NCI-H1436 treated with DMSO at 0.1 percent for 48 hours (cell line): ENCODE data around the gene NCOA4.
A peak's percentile ranks its signal among the peaks of the same experiment; 100 is the strongest.
"Not testable (repeated sequence)": the region's sequence is repeated elsewhere in the genome, so short reads cannot be mapped to it uniquely, and the experiment has no call there.

Experiments used
- DNase-seq: peaks from one replicate; lab custom pipeline; 2025; lab: John Stamatoyannopoulos, UW

NCOA4 gene

GRCh38 chr10:46052057-46052790 is 21.8 kb upstream of the NCOA4 start:
- DNase-seq, result no peak

DNA sequence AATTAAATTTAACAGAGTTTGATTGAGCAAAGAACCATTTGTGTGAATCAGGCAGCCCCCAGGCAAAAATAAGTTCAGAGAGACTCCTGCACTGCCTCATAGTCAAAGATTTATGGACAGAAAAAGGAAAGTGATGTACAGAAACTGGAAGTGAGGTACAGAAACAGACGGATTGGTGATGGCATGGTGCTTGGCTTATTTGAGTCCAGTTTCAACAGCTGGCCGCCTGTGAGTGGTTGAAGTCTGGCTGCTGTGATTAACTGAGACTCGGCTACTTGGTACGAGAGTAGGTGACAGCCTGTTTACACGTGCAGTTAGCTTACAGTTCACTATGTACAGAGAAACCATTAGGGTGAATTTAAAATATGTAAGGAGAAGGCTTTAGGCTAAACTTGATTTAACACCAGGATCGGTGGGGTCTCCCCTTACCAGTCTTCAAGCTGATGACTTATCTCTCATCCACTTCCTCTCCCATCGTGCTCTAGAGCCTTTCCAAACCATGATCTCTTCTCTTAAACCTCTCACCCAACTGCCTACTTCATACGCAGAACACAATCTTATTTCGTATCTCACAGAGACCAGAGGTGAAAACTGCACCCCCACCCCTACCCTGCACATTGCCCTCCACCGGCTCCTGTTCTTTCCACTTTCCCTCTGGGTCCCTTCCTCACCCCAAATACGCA is 20.7 kb upstream of the NCOA4 start:
- DNase-seq, result no peak

GRCh38 chr10:46049497-46049831 is 19.0 kb upstream of the NCOA4 start:
- DNase-seq, result not testable (repeated sequence)

DNA sequence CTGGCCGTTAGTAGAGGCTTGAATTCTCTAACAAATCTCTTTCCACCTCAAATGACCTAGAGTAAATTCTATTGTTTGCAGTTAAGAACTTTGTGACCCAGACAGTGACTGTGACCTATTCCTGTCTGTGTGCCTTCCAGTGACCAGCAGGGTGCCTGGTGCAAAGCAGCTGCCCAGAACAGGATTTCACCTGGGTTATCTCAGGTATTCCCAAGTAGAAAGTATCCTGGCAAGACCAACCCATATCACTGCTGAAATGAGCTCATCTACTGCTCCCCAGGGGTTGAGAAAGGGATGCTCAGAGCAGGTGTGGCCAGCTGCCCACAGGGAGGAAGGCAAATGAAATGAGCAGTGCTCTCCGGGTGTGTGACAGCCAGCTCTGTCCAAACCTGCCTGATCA is 17.7 kb upstream of the NCOA4 start:
- DNase-seq, result no peak

DNA sequence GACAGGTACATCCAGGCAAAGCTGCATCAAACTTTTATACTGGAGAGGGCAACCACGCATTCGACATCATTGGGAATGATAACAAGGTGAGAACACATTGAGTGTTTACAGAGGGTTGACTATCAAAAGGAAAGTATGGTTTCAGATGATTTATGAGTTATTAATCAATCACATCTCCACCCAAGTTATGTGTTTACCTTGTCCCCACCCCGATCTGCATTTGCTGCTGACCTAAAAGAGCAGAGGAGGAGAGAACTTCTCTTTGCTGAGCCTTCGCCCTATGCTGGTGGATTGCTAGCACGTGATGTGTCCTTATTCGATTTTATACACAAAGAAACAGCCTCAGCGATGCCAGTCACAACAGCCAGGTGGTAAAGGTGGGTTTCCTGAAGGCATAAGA is 15.8 kb upstream of the NCOA4 start, which contains the start of gene MSMB:
Gene MSMB, minus strand, starts transcription at position 9 of the 400 bp plus-strand sequence. CDS start 32 bp downstream, outside the sequence.
- DNase-seq, result no peak

- no peak for DNase-seq
Measured at GRCh38 chr10:46042527-46042926, 12.1 kb upstream of the NCOA4 start.

- no peak for DNase-seq
Measured at GRCh38 chr10:46040004-46040403, 9.6 kb upstream of the NCOA4 start.

DNA sequence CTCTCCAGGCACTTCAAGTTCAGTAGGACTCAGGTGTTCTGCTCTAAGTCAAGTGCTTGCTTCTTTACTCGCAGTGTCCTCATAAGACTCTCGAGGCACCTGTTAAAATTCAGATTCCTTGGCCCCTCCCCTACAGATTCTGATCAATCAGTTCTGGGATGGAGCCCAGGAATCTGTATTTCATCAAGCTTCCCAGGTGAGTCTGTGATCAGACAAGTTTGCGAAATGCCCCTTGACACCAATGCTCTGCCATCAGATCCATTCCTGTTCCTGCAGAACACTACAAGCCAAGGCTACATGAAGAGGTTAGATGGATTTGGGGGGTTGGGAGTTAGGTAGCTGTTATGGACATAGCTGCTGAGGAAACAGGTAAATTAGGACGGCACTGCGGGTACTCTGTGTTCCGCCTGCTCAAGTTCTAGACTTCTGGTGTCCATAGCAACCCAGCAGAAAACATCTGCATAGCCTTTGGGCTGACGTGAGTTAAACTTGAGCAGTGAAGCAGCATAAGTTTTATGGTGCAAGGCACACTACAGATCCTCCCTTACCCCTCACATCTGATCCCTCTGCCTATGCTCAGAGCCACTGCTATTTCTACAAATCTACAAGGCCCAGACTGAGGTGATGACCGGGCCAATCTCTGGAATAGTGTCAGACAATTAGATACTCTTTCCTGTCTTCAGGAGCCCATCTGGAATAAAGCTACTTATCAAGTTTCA is 6.8 kb upstream of the NCOA4 start:
- DNase-seq, result no peak

- no peak for DNase-seq
Measured at GRCh38 chr10:46035923-46036849, 5.8 kb upstream of the NCOA4 start.

DNA sequence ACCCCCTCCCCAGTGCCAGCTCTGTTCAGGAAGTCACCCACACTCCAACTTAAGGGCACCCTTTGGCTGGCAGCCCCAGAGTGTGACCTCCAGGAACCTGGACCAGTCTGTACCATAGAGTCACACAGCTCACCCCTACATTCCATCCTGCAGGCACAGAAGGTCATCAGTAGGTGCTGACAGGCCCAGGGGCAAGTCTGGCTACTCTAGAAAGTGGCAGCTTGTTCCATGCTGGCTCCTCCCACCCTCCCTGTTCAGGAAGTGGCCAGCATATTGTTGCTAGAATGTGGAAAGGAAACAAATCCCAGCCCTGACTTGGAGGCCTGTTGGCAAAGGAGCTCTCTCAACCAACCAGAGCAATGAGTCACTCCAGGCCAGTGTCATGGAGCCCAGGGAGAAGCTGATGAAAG is 3.2 kb upstream of the NCOA4 start:
- DNase-seq, result no peak

GRCh38 chr10:46031648-46032532 is 1.5 kb upstream of the NCOA4 start:
- DNase-seq, result no peak

DNA sequence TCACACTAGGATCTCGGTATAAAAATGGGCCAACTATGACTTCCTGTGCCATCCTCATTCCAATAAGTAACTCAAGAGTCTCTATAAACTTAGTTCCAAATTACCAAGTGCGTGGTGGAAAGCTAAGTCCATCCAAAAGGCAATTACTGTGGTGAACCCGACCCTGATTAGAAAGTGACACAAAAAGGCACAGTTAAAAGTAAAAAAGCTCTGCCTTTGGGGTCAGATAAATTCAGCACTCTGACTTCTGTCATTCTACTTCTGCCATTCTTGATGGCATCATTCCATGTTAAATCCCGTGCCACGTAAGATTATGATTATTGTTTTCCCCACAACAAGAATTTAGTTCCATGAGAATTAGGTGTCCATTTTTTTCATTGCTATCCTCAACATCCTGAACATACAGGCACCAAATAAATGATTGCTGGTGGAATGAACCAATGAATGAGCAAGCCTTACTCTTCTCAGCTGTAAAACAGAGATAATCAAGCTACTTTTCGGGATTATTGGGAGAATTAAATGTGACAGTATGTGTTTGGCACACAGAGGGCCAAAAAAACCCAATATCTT is 877 bp downstream of the NCOA4 start:
- DNase-seq, result no peak

- peak; percentile 17 for DNase-seq
Measured at GRCh38 chr10:46028584-46029460, 1.6 kb downstream of the NCOA4 start.

- DNase-seq, result no peak
Measured at GRCh38 chr10:46026106-46026505, 4.3 kb downstream of the NCOA4 start.

GRCh38 chr10:46025406-46025805 is 5.0 kb downstream of the NCOA4 start:
- DNase-seq, result no peak

DNA sequence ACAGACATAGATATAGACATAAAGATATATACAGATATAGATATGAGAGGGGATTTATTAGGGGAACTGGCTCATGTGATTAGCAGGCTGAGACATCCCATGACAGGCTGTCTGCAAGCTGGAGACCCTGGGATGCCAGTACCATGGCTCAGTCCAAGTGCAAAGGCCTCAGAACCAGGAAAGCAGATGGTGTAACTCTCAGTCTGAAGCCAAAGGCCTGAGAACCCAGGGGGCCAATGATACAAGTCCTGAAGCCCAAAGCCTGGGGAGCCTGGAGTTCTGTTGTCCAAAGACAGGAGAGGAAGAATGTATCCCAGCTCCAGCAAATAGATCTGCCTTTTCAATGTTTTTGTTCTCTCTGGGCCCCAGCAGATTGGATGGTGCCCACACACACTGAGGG is 5.5 kb downstream of the NCOA4 start:
- no peak for DNase-seq

DNA sequence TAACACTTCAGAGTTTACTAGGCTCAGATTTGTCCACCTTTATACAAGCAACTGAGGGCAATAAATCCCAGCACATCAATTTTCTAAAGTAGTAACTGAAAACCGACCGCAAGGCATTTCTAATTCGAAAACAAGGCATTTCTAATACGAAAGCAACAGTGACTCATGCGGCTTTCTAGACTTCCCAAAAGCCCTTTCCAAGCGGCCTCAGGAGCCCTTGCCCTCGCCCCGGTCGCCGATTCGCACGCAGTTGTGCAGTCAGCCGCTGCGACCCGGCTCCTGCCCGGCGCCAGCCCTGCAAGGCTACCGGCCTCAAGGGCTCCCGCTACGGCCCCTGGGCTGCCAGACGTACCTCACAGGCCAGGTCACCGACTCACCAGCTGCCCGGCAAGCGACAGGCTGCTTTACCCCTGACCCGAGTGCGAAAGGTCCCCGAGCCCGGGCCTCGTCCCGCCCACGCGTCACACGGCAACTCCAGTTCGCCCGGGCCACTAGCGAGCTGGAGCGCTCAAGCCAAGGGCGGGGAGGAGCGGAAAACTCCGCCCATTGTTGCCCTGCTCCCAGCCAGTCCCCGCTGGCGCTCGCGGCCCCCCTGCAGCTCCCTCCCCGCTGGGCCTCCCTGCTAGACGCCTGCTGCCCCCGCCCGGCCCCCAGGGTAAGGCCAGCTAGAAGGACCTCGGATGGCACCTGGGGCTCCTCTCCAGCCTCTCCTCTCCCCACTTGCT is 7.3 kb downstream of the NCOA4 start:
- DNase-seq, result peak; percentile 41

- no peak for DNase-seq
Measured at GRCh38 chr10:46020344-46020657, 10.1 kb downstream of the NCOA4 start.
